H1 (cell line): ENCODE results near the gene GRM7. TPM values are rescaled to one million over a fixed set of nuclear protein-coding genes. Genes with fewer than 3 reads are reported as not detected.
A peak's percentile ranks its signal among the peaks of the same experiment; 100 is the strongest.

Source experiments
- BACH1 ChIP-seq: IDR thresholded peaks from 2 replicates; pipeline ENCODE4 v1.6.1; 2012; ENCODE audit warnings: low read length, improper control_type of control experiment
- HDAC2 ChIP-seq, 2 experiments: fragments of 300-600 bp in 1 of 2; sonication (generic) in 1 of 2; IDR thresholded peaks; 2 replicates each; pipeline ENCODE4 v1.6.1; 2011 to 2012; ENCODE audit warnings: low read depth in 2 of 2, low read length in 2 of 2, mild to moderate bottlenecking in 2 of 2, moderate library complexity in 2 of 2, borderline replicate concordance in 1 of 2, inconsistent platforms in 1 of 2
- NANOG ChIP-seq: IDR thresholded peaks from 2 replicates; pipeline ENCODE4 v1.6.1; 2011; ENCODE audit warnings: low read length, low read depth, mild to moderate bottlenecking, inconsistent platforms; ENCODE audit not compliant: insufficient read depth, poor library complexity, severe bottlenecking
- PHF8 ChIP-seq: fragments of 200-600 bp; sonication (generic); conservative IDR thresholded peaks from 2 replicates; pipeline ENCODE4 v1.7.1; 2012; ENCODE audit warnings: low read depth, mild to moderate bottlenecking, inconsistent platforms, low read length, moderate library complexity
- POU5F1 ChIP-seq: IDR thresholded peaks from 2 replicates; pipeline ENCODE4 v1.6.1; 2011; ENCODE audit warnings: low read depth, mild to moderate bottlenecking, low read length, moderate library complexity
- TAF7 ChIP-seq: optimal IDR thresholded peaks from 2 replicates; pipeline ENCODE3; 2011; ENCODE audit warnings: low read depth, mild to moderate bottlenecking, inconsistent platforms, low read length, moderate library complexity, borderline replicate concordance
- TEAD4 ChIP-seq: IDR thresholded peaks from 2 replicates; pipeline ENCODE4 v1.6.1; 2012; ENCODE audit warnings: low read depth, low read length, inconsistent platforms, mixed read lengths
- polyA plus RNA-seq, 7 experiments: library from polyadenylated mRNA; depleted of rRNA in 3 of 7; stranded (reverse) in 5 of 7; unstranded in 2 of 7; fragments of >200 nt in 5 of 7; fragments of 200-250 nt in 2 of 7; gene quantifications; 1 replicate in 5 of 7; 2 replicates in 1 of 7; 4 replicates in 1 of 7; pipeline versions ENCODE4 v1.2.1 to v1.2.3, GENCODE V29; 2011 to 2013; ENCODE audit warnings: missing spikeins in 2 of 7, mixed read lengths in 2 of 7
- total RNA-seq: library from RNA; stranded (reverse); fragmentation: NEBNext Ultra II Directional; extraction: Animal tissue kit (Norgen Biotek cat#: 25700); gene quantifications from 2 replicates; pipeline ENCODE4 v1.2.1, GENCODE V29; 2021
- TF ChIP-seq, protein P1 (sequence below): fragments of 300-600 bp; sonication (generic); IDR thresholded peaks from 2 replicates; pipeline ENCODE4 v1.7.1; 2012; ENCODE audit warnings: low read length, moderate library complexity, mild to moderate bottlenecking, inconsistent platforms; ENCODE audit not compliant: insufficient replicate concordance

GRM7 gene
- total and polyA plus RNA-seq, 2 of the 8 experiments (the other 6 are each of a cell fraction or from before 2014, with no cell fraction given) = 0.17 to 0.24 TPM

DNA sequence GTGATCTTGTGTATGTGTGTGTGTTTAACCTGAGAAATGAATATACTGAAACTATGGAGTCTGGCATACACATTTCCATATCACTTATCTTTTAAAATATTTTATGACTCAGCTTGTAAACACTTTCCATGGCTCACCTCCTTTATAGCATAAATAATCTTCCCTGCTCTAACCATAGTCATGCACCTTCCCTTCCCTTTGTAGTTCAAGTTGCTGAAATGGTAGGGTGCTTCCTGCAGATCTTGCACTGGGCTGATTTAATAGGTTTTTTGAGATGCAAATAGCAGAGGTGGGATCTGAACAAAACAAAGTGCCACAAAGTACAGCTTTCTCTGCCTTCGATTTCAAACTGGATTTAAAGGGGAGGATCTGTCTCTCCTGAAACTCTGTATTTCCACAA, 928.0 kb downstream of the GRM7 start (continued):
- TF ChIP-seq, protein P1, sequence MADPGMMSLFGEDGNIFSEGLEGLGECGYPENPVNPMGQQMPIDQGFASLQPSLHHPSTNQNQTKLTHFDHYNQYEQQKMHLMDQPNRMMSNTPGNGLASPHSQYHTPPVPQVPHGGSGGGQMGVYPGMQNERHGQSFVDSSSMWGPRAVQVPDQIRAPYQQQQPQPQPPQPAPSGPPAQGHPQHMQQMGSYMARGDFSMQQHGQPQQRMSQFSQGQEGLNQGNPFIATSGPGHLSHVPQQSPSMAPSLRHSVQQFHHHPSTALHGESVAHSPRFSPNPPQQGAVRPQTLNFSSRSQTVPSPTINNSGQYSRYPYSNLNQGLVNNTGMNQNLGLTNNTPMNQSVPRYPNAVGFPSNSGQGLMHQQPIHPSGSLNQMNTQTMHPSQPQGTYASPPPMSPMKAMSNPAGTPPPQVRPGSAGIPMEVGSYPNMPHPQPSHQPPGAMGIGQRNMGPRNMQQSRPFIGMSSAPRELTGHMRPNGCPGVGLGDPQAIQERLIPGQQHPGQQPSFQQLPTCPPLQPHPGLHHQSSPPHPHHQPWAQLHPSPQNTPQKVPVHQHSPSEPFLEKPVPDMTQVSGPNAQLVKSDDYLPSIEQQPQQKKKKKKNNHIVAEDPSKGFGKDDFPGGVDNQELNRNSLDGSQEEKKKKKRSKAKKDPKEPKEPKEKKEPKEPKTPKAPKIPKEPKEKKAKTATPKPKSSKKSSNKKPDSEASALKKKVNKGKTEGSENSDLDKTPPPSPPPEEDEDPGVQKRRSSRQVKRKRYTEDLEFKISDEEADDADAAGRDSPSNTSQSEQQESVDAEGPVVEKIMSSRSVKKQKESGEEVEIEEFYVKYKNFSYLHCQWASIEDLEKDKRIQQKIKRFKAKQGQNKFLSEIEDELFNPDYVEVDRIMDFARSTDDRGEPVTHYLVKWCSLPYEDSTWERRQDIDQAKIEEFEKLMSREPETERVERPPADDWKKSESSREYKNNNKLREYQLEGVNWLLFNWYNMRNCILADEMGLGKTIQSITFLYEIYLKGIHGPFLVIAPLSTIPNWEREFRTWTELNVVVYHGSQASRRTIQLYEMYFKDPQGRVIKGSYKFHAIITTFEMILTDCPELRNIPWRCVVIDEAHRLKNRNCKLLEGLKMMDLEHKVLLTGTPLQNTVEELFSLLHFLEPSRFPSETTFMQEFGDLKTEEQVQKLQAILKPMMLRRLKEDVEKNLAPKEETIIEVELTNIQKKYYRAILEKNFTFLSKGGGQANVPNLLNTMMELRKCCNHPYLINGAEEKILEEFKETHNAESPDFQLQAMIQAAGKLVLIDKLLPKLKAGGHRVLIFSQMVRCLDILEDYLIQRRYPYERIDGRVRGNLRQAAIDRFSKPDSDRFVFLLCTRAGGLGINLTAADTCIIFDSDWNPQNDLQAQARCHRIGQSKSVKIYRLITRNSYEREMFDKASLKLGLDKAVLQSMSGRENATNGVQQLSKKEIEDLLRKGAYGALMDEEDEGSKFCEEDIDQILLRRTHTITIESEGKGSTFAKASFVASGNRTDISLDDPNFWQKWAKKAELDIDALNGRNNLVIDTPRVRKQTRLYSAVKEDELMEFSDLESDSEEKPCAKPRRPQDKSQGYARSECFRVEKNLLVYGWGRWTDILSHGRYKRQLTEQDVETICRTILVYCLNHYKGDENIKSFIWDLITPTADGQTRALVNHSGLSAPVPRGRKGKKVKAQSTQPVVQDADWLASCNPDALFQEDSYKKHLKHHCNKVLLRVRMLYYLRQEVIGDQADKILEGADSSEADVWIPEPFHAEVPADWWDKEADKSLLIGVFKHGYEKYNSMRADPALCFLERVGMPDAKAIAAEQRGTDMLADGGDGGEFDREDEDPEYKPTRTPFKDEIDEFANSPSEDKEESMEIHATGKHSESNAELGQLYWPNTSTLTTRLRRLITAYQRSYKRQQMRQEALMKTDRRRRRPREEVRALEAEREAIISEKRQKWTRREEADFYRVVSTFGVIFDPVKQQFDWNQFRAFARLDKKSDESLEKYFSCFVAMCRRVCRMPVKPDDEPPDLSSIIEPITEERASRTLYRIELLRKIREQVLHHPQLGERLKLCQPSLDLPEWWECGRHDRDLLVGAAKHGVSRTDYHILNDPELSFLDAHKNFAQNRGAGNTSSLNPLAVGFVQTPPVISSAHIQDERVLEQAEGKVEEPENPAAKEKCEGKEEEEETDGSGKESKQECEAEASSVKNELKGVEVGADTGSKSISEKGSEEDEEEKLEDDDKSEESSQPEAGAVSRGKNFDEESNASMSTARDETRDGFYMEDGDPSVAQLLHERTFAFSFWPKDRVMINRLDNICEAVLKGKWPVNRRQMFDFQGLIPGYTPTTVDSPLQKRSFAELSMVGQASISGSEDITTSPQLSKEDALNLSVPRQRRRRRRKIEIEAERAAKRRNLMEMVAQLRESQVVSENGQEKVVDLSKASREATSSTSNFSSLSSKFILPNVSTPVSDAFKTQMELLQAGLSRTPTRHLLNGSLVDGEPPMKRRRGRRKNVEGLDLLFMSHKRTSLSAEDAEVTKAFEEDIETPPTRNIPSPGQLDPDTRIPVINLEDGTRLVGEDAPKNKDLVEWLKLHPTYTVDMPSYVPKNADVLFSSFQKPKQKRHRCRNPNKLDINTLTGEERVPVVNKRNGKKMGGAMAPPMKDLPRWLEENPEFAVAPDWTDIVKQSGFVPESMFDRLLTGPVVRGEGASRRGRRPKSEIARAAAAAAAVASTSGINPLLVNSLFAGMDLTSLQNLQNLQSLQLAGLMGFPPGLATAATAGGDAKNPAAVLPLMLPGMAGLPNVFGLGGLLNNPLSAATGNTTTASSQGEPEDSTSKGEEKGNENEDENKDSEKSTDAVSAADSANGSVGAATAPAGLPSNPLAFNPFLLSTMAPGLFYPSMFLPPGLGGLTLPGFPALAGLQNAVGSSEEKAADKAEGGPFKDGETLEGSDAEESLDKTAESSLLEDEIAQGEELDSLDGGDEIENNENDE = peak; percentile 54
- TF ChIP-seq POU5F1 (0 out of 2 replicates have a peak, but pooled peaks have one; percentile 27), HDAC2 (IDR thresholded peaks at IDR 0.05; ENCODE audit: borderline replicate concordance in 1 of 2, low read depth in 2 of 2, low read length in 2 of 2) (peak in 1 of 2 experiments; percentile 24; a peak in 1 of 4 replicates), BACH1 (no peak), TEAD4 (no peak), PHF8 (no peak), NANOG (peak; percentile 70), TAF7 (no peak)
